Heart left ventricle (tissue), 16 donors: ENCODE measurements around the gene RNF2. TPM values are rescaled to one million over a fixed set of nuclear protein-coding genes. Genes with fewer than 3 reads are reported as not detected.

Experiments
- ATAC-seq, 4 donors: fragments of 200-7000 bp; cut with Tn5 transposase; one replicate each; pipeline ENCODE4 v1.9.1; 2020 to 2022; ENCODE audit warnings: moderate library complexity in 4 of 4, mild to moderate bottlenecking in 3 of 4, moderate number of reproducible peaks in 1 of 4
- DNase-seq, 5 donors: peaks; one replicate each; pipeline ENCODE4 v3.0.0-alpha.2; 2020
- H3K27ac ChIP-seq, 12 donors: fragments of 200-600 bp; sonication (generic) in 4 of 12; one replicate each; pipeline versions ENCODE4 v1.5.0 to v1.8.0; 2016 to 2022; ENCODE audit warnings: mild to moderate bottlenecking in 2 of 12
- H3K27me3 ChIP-seq, 9 donors: fragments of 200-600 bp; sonication (generic) in 2 of 9; one replicate each; pipeline versions ENCODE4 v1.5.1 to v1.8.0; 2016 to 2022; ENCODE audit warnings: mild to moderate bottlenecking in 3 of 9
- H3K36me3 ChIP-seq, 9 donors: fragments of 200-600 bp; sonication (generic) in 2 of 9; one replicate each; pipeline versions ENCODE4 v1.5.0 to v1.8.0; 2018 to 2022; ENCODE audit warnings: mild to moderate bottlenecking in 2 of 9
- H3K4me1 ChIP-seq, 12 donors: fragments of 200-600 bp; sonication (generic) in 4 of 12; one replicate each; pipeline versions ENCODE4 v1.5.0 to v1.8.0; 2016 to 2022; ENCODE audit warnings: mild to moderate bottlenecking in 3 of 12
- H3K4me3 ChIP-seq, 12 donors: fragments of 200-600 bp; sonication (generic) in 4 of 12; one replicate each; pipeline versions ENCODE4 v1.5.0 to v1.8.0; 2017 to 2022; ENCODE audit warnings: mild to moderate bottlenecking in 9 of 12, moderate library complexity in 4 of 12
- H3K9me3 ChIP-seq, 12 donors: fragments of 200-600 bp; sonication (generic) in 4 of 12; one replicate each; pipeline versions ENCODE4 v1.5.0 to v1.8.0; 2016 to 2022; ENCODE audit warnings: mild to moderate bottlenecking in 1 of 12
- POLR2A ChIP-seq, 2 donors: fragments of 450-650 bp; IDR thresholded peaks; one replicate each; pipeline ENCODE4 v1.6.1; 2017; ENCODE audit warnings: antibody characterized with exemption in 2 of 2, mild to moderate bottlenecking in 2 of 2, moderate library complexity in 2 of 2
- WGBS, 4 donors: extraction: QIAGEN DNeasy Blood & Tissue Kit in 2 of 4; methylation state at CpG; one replicate each; pipeline versions ENCODE4 v1.1.5 to v1.1.7; 2013 to 2018; 5-methylcytosine and 5-hydroxymethylcytosine counted together
- intact Hi-C, 10 donors: fragments of 100-400 bp; cut with DNase I; formaldehyde crosslinking; loops; one replicate each; pipeline versions ENCODE4 v1.11.1 to v1.14.2; 2022
- polyA plus RNA-seq, 2 donors: library from polyadenylated mRNA; stranded (reverse); fragments of 200-250 nt; gene quantifications; one replicate each; pipeline ENCODE4 v1.2.3, GENCODE V29; 2013
- total RNA-seq, 9 donors: library from RNA; depleted of rRNA in 2 of 9; stranded (reverse); fragments of >200 nt in 2 of 9; fragmentation: NEBNext Ultra II Directional in 3 of 9; extraction: Animal tissue kit (Norgen Biotek cat#: 25700) in 3 of 9; gene quantifications; one replicate each; pipeline versions ENCODE4 v1.1.0 to v1.2.4, GENCODE V29; 2016 to 2023
- TF ChIP-seq, protein P1 (sequence below), 12 donors: fragments of 200-600 bp; sonication (generic) in 4 of 12; IDR thresholded peaks; one replicate each; pipeline versions ENCODE4 v1.5.0 to v1.8.0; 2018 to 2022; ENCODE audit warnings: antibody characterized with exemption in 12 of 12, mild to moderate bottlenecking in 5 of 12
- donor health status: ischemic (EF 13 %, LVEDD 7.1; RV severe dilation, severe dysfunction).
- donor health status: healthy with polysubstance abuse.
- donor health status: DM: no; HTN: yes; CAD: no.
- donor health status: DM: no; HTN: no; CAD: no.
- donor health status: ischemic (EF 25% LVEDD 6.9; RV normal size, moderate dysfunction).
- donor health status: ischemic (EF 25% LVEDD 5.7; RV mildly dilated, moderate dysfunction).
- donor health status: healthy.
- donor health status: DM: yes; HTN: yes; CAD: no.
- donor health status: ischemic (EF 35%, LVEDD 5.7; RV mildly dilated, moderate dysfunction).
- donor health status: nonischemic (EF 11% LVEDD 7.7; RV severe dilation, severe dysfunction).
- donor health status: DM: yes; HTN: yes; CAD: no.
- donor health status: PGD.
- donor health status: ischemic (EF 29% LVEDD 5.4; RV normal size, mild dysfunction).
- donor health status: nonischemic (EF 23%, LVEDD 6.1; RV moderate dilation, normal function).

The RNF2 gene
- total and polyA plus RNA-seq, 11 donors, result 2.7 to 18.6 (median 12.4) TPM

- H3K36me3 ChIP-seq, result no peaks in the 10 kb centered on the region
- no peak overlapping the region for H3K4me3 ChIP-seq
- DNase-seq (no peak), ATAC-seq (no peak)
- H3K27ac ChIP-seq, result no peak overlapping the region
- intact Hi-C loops, result no loop called here
- WGBS, 4 donors, result 67 to 74% (median 70%) methylated on average over 3 of the region's 3 CpGs
- H3K9me3 ChIP-seq, result no peaks in the 10 kb centered on the region
- peaks cover 0 to 4% (median 0%) of the 10 kb centered on the region in 12 donors for H3K4me1 ChIP-seq
- TF ChIP-seq, protein P1, sequence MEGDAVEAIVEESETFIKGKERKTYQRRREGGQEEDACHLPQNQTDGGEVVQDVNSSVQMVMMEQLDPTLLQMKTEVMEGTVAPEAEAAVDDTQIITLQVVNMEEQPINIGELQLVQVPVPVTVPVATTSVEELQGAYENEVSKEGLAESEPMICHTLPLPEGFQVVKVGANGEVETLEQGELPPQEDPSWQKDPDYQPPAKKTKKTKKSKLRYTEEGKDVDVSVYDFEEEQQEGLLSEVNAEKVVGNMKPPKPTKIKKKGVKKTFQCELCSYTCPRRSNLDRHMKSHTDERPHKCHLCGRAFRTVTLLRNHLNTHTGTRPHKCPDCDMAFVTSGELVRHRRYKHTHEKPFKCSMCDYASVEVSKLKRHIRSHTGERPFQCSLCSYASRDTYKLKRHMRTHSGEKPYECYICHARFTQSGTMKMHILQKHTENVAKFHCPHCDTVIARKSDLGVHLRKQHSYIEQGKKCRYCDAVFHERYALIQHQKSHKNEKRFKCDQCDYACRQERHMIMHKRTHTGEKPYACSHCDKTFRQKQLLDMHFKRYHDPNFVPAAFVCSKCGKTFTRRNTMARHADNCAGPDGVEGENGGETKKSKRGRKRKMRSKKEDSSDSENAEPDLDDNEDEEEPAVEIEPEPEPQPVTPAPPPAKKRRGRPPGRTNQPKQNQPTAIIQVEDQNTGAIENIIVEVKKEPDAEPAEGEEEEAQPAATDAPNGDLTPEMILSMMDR (IDR thresholded peaks at IDR 0.05), result no peak
- TF ChIP-seq POLR2A (IDR thresholded peaks at IDR 0.05), result no peak
- H3K27me3 ChIP-seq, result no peaks in the 10 kb centered on the region
Observed at GRCh38 chr1:185017966-185018365, 27.4 kb upstream of the RNF2 start.

DNA sequence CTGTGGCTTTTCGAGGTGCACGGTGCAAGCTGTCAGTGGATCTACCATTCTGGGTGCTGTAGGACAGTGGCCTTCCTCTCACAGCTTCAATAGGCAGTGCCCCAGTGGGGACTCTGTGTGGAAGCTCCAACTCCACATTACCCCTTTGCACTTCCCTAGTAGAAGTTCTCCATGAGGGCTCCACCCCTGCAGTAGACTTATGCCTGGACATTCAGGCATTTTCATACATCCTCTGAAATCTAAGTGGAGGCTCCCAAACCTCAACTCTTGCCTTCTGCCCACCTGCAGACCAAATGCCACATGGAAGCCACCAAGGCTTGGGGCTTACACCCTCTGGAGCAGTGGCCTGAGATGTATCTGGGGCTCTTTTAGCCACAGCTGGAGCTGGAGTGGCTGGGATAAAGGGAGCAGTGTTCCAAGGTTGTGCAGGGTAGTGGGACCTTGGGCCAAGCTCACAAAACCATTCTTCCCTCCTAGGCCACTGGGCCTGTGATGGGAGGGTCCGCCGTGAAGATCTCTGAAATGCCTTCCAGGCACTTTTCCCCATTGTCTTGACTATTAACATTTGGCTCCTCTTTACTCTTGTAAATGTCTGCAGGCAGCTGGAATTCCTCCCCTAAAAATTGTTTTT lies 18.0 kb upstream of the RNF2 start:
- no peak for TF ChIP-seq POLR2A (IDR thresholded peaks at IDR 0.05)
- TF ChIP-seq, protein P1 (IDR thresholded peaks at IDR 0.05), result no peak
- whole genome bisulfite sequencing, 4 donors, result 97 to 100% (median 98%) methylated on average over 4 of the region's 4 CpGs
- Histone ChIP-seq H3K27ac (no peak overlapping the region), H3K9me3 (peaks cover 0 to 25% (median 9%) of the 10 kb centered on the region in 12 donors), H3K4me3 (no peak overlapping the region), H3K36me3 (no peaks in the 10 kb centered on the region), H3K4me1 (no peaks in the 10 kb centered on the region), H3K27me3 (no peaks in the 10 kb centered on the region)
- no peak for ATAC-seq
- DNase-seq, result no peak
- intact Hi-C loops, result no loop called here

GRCh38 chr1:185033686-185034085 lies 11.7 kb upstream of the RNF2 start:
- no peak for ATAC-seq
- Histone ChIP-seq H3K36me3 (no peaks in the 10 kb centered on the region), H3K4me1 (no peaks in the 10 kb centered on the region), H3K27me3 (no peaks in the 10 kb centered on the region), H3K9me3 (peaks cover 0 to 4% (median 0%) of the 10 kb centered on the region in 12 donors), H3K27ac (no peak overlapping the region), H3K4me3 (no peak overlapping the region)
- intact Hi-C loops, result no loop called here
- 65 to 68% (median 66%) methylated on average over 3 of the region's 3 CpGs for WGBS, 4 donors
- no peak for DNase-seq
- no peak for TF ChIP-seq POLR2A (IDR thresholded peaks at IDR 0.05)
- TF ChIP-seq, protein P1 (IDR thresholded peaks at IDR 0.05), result no peak

DNA sequence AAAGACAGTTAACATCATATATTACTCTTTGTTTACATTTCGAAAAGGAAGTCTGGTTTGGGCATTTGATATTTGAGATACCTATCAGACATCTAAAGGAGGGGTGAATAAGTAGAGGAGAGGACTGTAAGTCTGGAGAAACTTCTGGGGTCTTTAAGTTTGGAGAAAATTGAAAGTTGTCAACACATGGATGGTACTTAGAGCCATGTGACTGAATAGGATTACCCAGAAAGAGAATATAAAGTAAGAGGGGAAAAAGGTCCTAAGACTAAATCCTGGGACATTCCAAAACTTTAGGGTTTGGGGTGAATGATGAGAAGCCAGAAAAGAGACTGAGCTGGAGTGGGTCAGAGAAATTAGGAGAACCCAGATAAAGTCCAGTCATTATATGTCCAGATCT lies 10.1 kb upstream of the RNF2 start:
- H3K27me3 ChIP-seq, result no peaks in the 10 kb centered on the region
- no peak overlapping the region for H3K27ac ChIP-seq
- ATAC-seq (no peak), DNase-seq (no peak)
- intact Hi-C loops, result no loop called here
- H3K4me3 ChIP-seq, result no peak overlapping the region
- TF ChIP-seq POLR2A (IDR thresholded peaks at IDR 0.05), result no peak
- TF ChIP-seq, protein P1 (IDR thresholded peaks at IDR 0.05), result no peak
- H3K9me3 ChIP-seq, result no peaks in the 10 kb centered on the region
- no peaks in the 10 kb centered on the region for H3K4me1 ChIP-seq
- no peaks in the 10 kb centered on the region for H3K36me3 ChIP-seq
- WGBS, 4 donors, result 79 to 86% (median 83%) methylated on average over 1 of the region's 1 CpG
